H1 (cell line): ENCODE measurements around the gene CFAP74. TPM values are rescaled to one million over a fixed set of nuclear protein-coding genes. Genes with fewer than 3 reads are reported as not detected.

Source experiments
- CTCF ChIA-PET: fragments of 300-600 bp; sonication (Branson Sonifier 250); formaldehyde crosslinking; loops from one replicate; lab custom pipeline; 2021; ENCODE audit not compliant: partially characterized antibody; lab: Charles Lee
- POLR2A ChIA-PET: fragments of 300-600 bp; sonication (Branson Sonifier 250); formaldehyde crosslinking; loops from one replicate; lab custom pipeline; 2021; ENCODE audit warnings: inconsistent platforms; ENCODE audit not compliant: partially characterized antibody; lab: Charles Lee
- DNase-seq, 2 experiments: peaks; one replicate each; pipeline versions ENCODE4 v3.0.0 to v3.0.0-alpha.2; 2010 to 2022; ENCODE audit warnings: low spot score in 2 of 2, low read depth in 1 of 2, mixed read lengths in 1 of 2
- FAIRE-seq: peaks from 2 replicates; lab custom pipeline; 2011; peaks lifted over from hg19 to GRCh38; lab: Jason Lieb, UNC
- H2AFZ ChIP-seq: 2 replicates; pipeline ENCODE4 v1.8.1; 2012; ENCODE audit warnings: low read length, inconsistent platforms
- H2AK5ac ChIP-seq: 2 replicates; pipeline ENCODE4 v1.6.1; 2013; ENCODE audit warnings: low read depth, low read length
- H2BK120ac ChIP-seq: replicated peaks from 2 replicates; pipeline ENCODE3; 2013; ENCODE audit warnings: low read depth, low read length, inconsistent platforms
- H2BK12ac ChIP-seq: 2 replicates; pipeline ENCODE4 v1.6.1; 2013; ENCODE audit warnings: low read depth, low read length
- H2BK15ac ChIP-seq: 2 replicates; pipeline ENCODE4 v1.6.1; 2013; ENCODE audit warnings: low read length
- H2BK20ac ChIP-seq: 2 replicates; pipeline ENCODE4 v1.6.1; 2013; ENCODE audit warnings: low read length
- H2BK5ac ChIP-seq: 2 replicates; pipeline ENCODE4 v1.6.1; 2013; ENCODE audit warnings: low read depth, low read length
- H3K14ac ChIP-seq: 2 replicates; pipeline ENCODE4 v1.6.1; 2013; ENCODE audit warnings: inconsistent platforms; ENCODE audit not compliant: insufficient read length
- H3K18ac ChIP-seq: 2 replicates; pipeline ENCODE4 v1.6.1; 2013; ENCODE audit warnings: low read length; ENCODE audit errors: extremely low read depth
- H3K23ac ChIP-seq: 2 replicates; pipeline ENCODE4 v1.6.1; 2013; ENCODE audit warnings: inconsistent platforms; ENCODE audit not compliant: insufficient read length
- H3K23me2 ChIP-seq: 2 replicates; pipeline ENCODE4 v1.6.1; 2013; ENCODE audit warnings: low read depth, low read length
- H3K27ac ChIP-seq: 2 replicates; pipeline ENCODE4 v1.6.1; 2011; ENCODE audit warnings: low read depth, low read length, inconsistent platforms
- H3K27me3 ChIP-seq, 4 experiments: replicated peaks in 1 of 4; 1 replicate in 1 of 4; 2 replicates in 3 of 4; pipeline versions ENCODE4 v1.6.1 to v1.8.1; 2011 to 2013; ENCODE audit warnings: low read length in 3 of 4, mild to moderate bottlenecking in 3 of 4, inconsistent platforms in 2 of 4, mixed read lengths in 2 of 4, moderate library complexity in 1 of 4; ENCODE audit not compliant: control insufficient read depth in 3 of 4, insufficient read depth in 3 of 4; ENCODE audit errors: extremely low read depth in 1 of 4
- H3K36me3 ChIP-seq, 4 experiments: 2 replicates each; pipeline versions ENCODE4 v1.6.1 to v1.8.1; 2011 to 2013; ENCODE audit warnings: mild to moderate bottlenecking in 4 of 4, low read length in 3 of 4, moderate library complexity in 2 of 4, control low read depth in 1 of 4, inconsistent platforms in 1 of 4; ENCODE audit not compliant: insufficient read depth in 4 of 4, control insufficient read depth in 2 of 4
- H3K4ac ChIP-seq: replicated peaks from 2 replicates; pipeline ENCODE3; 2013; ENCODE audit warnings: low read length, low read depth, mixed read lengths, inconsistent platforms; ENCODE audit not compliant: insufficient read length
- H3K4me1 ChIP-seq, 4 experiments: replicated peaks in 1 of 4; 1 replicate in 1 of 4; 2 replicates in 3 of 4; pipeline versions ENCODE4 v1.6.1 to v1.8.1; 2011 to 2013; ENCODE audit warnings: low read length in 3 of 4, inconsistent platforms in 2 of 4, mixed read lengths in 1 of 4; ENCODE audit not compliant: insufficient read depth in 4 of 4, control insufficient read depth in 3 of 4
- H3K4me2 ChIP-seq, 2 experiments: 2 replicates each; pipeline versions ENCODE4 v1.6.1 to v1.8.1; 2011 to 2013; ENCODE audit warnings: low read depth in 2 of 2, low read length in 2 of 2, control low read depth in 1 of 2, inconsistent platforms in 1 of 2, mild to moderate bottlenecking in 1 of 2; ENCODE audit not compliant: insufficient read depth in 1 of 2
- H3K4me3 ChIP-seq, 4 experiments: fragments of 200-600, 300-600 bp in 1 of 4; sonication (generic), shearing (Covaris generic), sonication (Bioruptor Twin) in 1 of 4; 2 replicates each; pipeline versions ENCODE4 v1.5.1 to v1.8.1; 2011 to 2016; ENCODE audit warnings: low read length in 4 of 4, low read depth in 3 of 4, control low read depth in 2 of 4, inconsistent platforms in 2 of 4, mild to moderate bottlenecking in 2 of 4, mixed read lengths in 1 of 4, moderate library complexity in 1 of 4; ENCODE audit not compliant: insufficient read depth in 2 of 4; ENCODE audit errors: extremely low read depth in 1 of 4
- H3K56ac ChIP-seq: replicated peaks from 2 replicates; pipeline ENCODE3; 2013; ENCODE audit warnings: low read depth, mild to moderate bottlenecking, mixed read lengths, low read length, inconsistent platforms; ENCODE audit not compliant: insufficient read length
- H3K79me1 ChIP-seq: 2 replicates; pipeline ENCODE4 v1.6.1; 2013; ENCODE audit warnings: low read depth, low read length, control low read depth
- H3K79me2 ChIP-seq, 2 experiments: 2 replicates each; pipeline versions ENCODE4 v1.6.1 to v1.8.1; 2012 to 2013; ENCODE audit warnings: low read length in 2 of 2, mild to moderate bottlenecking in 2 of 2, inconsistent platforms in 1 of 2; ENCODE audit not compliant: insufficient read depth in 2 of 2, control insufficient read depth in 1 of 2
- H3K9ac ChIP-seq, 4 experiments: replicated peaks in 1 of 4; 1 replicate in 1 of 4; 2 replicates in 3 of 4; pipeline versions ENCODE4 v1.6.1 to v1.8.1; 2011 to 2013; ENCODE audit warnings: low read depth in 3 of 4, low read length in 3 of 4, control low read depth in 2 of 4, mild to moderate bottlenecking in 2 of 4, moderate library complexity in 2 of 4, inconsistent platforms in 1 of 4; ENCODE audit errors: extremely low read depth in 1 of 4
- H3K9me3 ChIP-seq, 2 experiments: 2 replicates each; pipeline versions ENCODE4 v1.6.1 to v1.8.1; 2012 to 2013; ENCODE audit warnings: mild to moderate bottlenecking in 2 of 2, moderate library complexity in 2 of 2, control low read depth in 1 of 2, inconsistent platforms in 1 of 2, low read depth in 1 of 2, low read length in 1 of 2, mixed read lengths in 1 of 2; ENCODE audit not compliant: insufficient read depth in 2 of 2
- H4K20me1 ChIP-seq, 2 experiments: replicated peaks in 1 of 2; 2 replicates each; pipeline versions ENCODE3 to v1.8.1; 2011 to 2013; ENCODE audit warnings: inconsistent platforms in 2 of 2, low read length in 2 of 2, mild to moderate bottlenecking in 1 of 2; ENCODE audit not compliant: insufficient read depth in 2 of 2, control insufficient read depth in 1 of 2
- H4K5ac ChIP-seq: 2 replicates; pipeline ENCODE4 v1.6.1; 2013; ENCODE audit warnings: low read length, low read depth, mixed read lengths, inconsistent platforms; ENCODE audit not compliant: insufficient read length
- H4K8ac ChIP-seq: 2 replicates; pipeline ENCODE4 v1.8.0; 2013; ENCODE audit warnings: mild to moderate bottlenecking, moderate library complexity, low read length, inconsistent platforms; ENCODE audit not compliant: insufficient read depth; ENCODE audit errors: extremely low read depth
- H4K91ac ChIP-seq: replicated peaks from 2 replicates; pipeline ENCODE3; 2013; ENCODE audit warnings: low read length, mixed read lengths, inconsistent platforms; ENCODE audit not compliant: insufficient read length
- CREB1 ChIP-seq: IDR thresholded peaks from 2 replicates; pipeline ENCODE4 v1.6.1; 2012; ENCODE audit warnings: inconsistent platforms
- NANOG ChIP-seq: IDR thresholded peaks from 2 replicates; pipeline ENCODE4 v1.6.1; 2011; ENCODE audit warnings: low read length, low read depth, mild to moderate bottlenecking, inconsistent platforms; ENCODE audit not compliant: insufficient read depth, poor library complexity, severe bottlenecking
- NRF1 ChIP-seq: IDR thresholded peaks from 2 replicates; pipeline ENCODE4 v1.6.1; 2011; ENCODE audit warnings: mild to moderate bottlenecking, low read depth, low read length, improper control_type of control experiment
- POLR2A ChIP-seq, 2 experiments: IDR thresholded peaks; 1 replicate in 1 of 2; 2 replicates in 1 of 2; pipeline ENCODE4 v1.6.1; 2011; ENCODE audit warnings: low read depth in 2 of 2, low read length in 2 of 2, mild to moderate bottlenecking in 2 of 2; ENCODE audit errors: control extremely low read depth in 1 of 2
- RAD21 ChIP-seq, 2 experiments: IDR thresholded peaks in 1 of 2; conservative IDR thresholded peaks in 1 of 2; 2 replicates each; pipeline ENCODE4 v1.6.1; 2011; ENCODE audit warnings: low read depth in 2 of 2, low read length in 2 of 2, improper control_type of control experiment in 1 of 2, inconsistent platforms in 1 of 2, mild to moderate bottlenecking in 1 of 2, moderate library complexity in 1 of 2
- RBBP5 ChIP-seq: IDR thresholded peaks from 2 replicates; pipeline ENCODE4 v1.7.1; 2012; ENCODE audit warnings: low read depth, mild to moderate bottlenecking, inconsistent platforms, low read length, moderate library complexity, borderline replicate concordance
- SAP30 ChIP-seq: fragments of 300-600 bp; sonication (generic); IDR thresholded peaks from 2 replicates; pipeline ENCODE4 v1.7.1; 2012; ENCODE audit warnings: low read length, moderate library complexity, mild to moderate bottlenecking, inconsistent platforms; ENCODE audit not compliant: insufficient read depth, insufficient replicate concordance
- SIN3A ChIP-seq, 2 experiments: IDR thresholded peaks in 1 of 2; conservative IDR thresholded peaks in 1 of 2; 2 replicates each; pipeline ENCODE4 v1.6.1; 2011 to 2012; ENCODE audit warnings: low read length in 2 of 2, improper control_type of control experiment in 1 of 2, low read depth in 1 of 2, mild to moderate bottlenecking in 1 of 2
- SP1 ChIP-seq: IDR thresholded peaks from 2 replicates; pipeline ENCODE4 v1.6.1; 2011; ENCODE audit warnings: low read depth, low read length
- SRF ChIP-seq: IDR thresholded peaks from 2 replicates; pipeline ENCODE4 v1.6.1; 2011; ENCODE audit warnings: mild to moderate bottlenecking, low read depth, low read length, moderate library complexity
- YY1 ChIP-seq: IDR thresholded peaks from 2 replicates; pipeline ENCODE4 v1.6.1; 2011; ENCODE audit warnings: low read depth, mild to moderate bottlenecking, low read length
- WGBS, 2 experiments: shearing (Covaris generic) in 1 of 2; methylation state at CpG; one replicate each; pipeline versions ENCODE4 v1.1.6 to v1.1.7; 2013 to 2015; ENCODE audit warnings: low lambda C conversion rate in 2 of 2, mixed read lengths in 2 of 2, inconsistent platforms in 1 of 2, low coverage in 1 of 2, missing lambda C conversion rate in 1 of 2; ENCODE audit not compliant: insufficient replicate concordance in 2 of 2, insufficient coverage in 1 of 2, insufficient read length in 1 of 2; ENCODE audit errors: extremely low coverage in 1 of 2, missing lambda C conversion rate in 1 of 2; 5-methylcytosine and 5-hydroxymethylcytosine counted together
- polyA plus RNA-seq, 7 experiments: library from polyadenylated mRNA; depleted of rRNA in 3 of 7; stranded (reverse) in 5 of 7; unstranded in 2 of 7; fragments of >200 nt in 5 of 7; fragments of 200-250 nt in 2 of 7; gene quantifications; 1 replicate in 5 of 7; 2 replicates in 1 of 7; 4 replicates in 1 of 7; pipeline versions ENCODE4 v1.2.1 to v1.2.3, GENCODE V29; 2011 to 2013; ENCODE audit warnings: missing spikeins in 2 of 7, mixed read lengths in 2 of 7
- total RNA-seq: library from RNA; stranded (reverse); fragmentation: NEBNext Ultra II Directional; extraction: Animal tissue kit (Norgen Biotek cat#: 25700); gene quantifications from 2 replicates; pipeline ENCODE4 v1.2.1, GENCODE V29; 2021
- TF ChIP-seq, protein P1 (sequence below): IDR thresholded peaks from 2 replicates; pipeline ENCODE4 v1.6.1; 2011; ENCODE audit warnings: low read depth, mild to moderate bottlenecking, low read length; ENCODE audit not compliant: insufficient read depth

The CFAP74 gene
- total and polyA plus RNA-seq, 2 of the 8 experiments (the other 6 are each of a cell fraction or from before 2014, with no cell fraction given): 0.09 to 0.20 TPM

DNA sequence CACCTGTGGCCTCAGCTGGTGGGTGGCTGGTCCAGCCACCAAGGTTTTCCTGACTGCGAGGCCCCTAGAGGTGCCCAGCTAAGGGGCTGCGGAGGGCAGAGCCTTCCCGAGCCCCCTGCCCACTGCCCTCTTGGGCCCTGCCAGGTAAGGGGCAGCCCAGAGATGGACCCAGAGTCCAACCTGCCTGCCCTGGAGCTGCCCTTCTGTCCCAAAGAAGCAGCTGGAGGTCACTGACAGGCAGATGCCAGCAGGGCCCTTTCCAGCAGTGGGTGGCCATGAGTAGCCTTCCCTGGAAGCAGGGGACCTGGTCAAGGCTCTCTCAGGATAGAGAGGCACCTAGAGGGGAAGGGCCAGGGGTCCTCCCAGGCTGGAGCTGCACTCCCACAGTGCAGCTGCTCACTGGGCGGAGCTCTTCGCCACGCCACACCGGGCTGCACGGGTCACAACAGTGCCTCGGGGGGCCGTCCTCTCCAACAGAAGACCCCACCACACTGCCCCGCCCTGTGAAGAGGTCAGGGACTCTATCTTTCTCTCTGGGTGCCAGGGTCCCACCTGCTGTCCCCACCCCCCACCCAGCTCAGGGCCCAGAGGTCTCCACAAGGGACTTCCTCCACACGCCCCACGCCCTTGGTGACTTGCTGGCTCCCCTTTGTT is 101.8 kb downstream of the CFAP74 start:
- no peak overlapping the region for H3K23ac ChIP-seq
- no peak overlapping the region for H2BK120ac ChIP-seq
- H3K4me2 ChIP-seq: no peak overlapping the region
- H3K4me3 ChIP-seq: no peak overlapping the region
- no peak overlapping the region for H2AK5ac ChIP-seq
- H3K56ac ChIP-seq: no peak overlapping the region
- no peak overlapping the region for H2BK15ac ChIP-seq
- DNase-seq (no peak), FAIRE-seq (no peak)
- H2BK12ac ChIP-seq: no peak overlapping the region
- H3K36me3 ChIP-seq: no peaks in the 10 kb centered on the region
- WGBS, 2 experiments: 87% methylated on average over 13 of the region's 13 CpGs; no CpG with 5 or more reads in 1 of the 2 experiments
- no peaks in the 10 kb centered on the region for H3K23me2 ChIP-seq
- peaks cover 0 to 9% (median 0%) of the 10 kb centered on the region in 4 experiments; a peak in 2 of 7 replicates for H3K4me1 ChIP-seq
- H2BK5ac ChIP-seq: no peak overlapping the region
- CTCF ChIA-PET: interaction anchor here (0.5 to 4.0 kb wide), 19 partner anchors 10 to 236 kb away, joined by 3 to 21 read pairs (median 3); no protein-coding TSS in a partner anchor
- no peaks in the 10 kb centered on the region; a peak in 1 of 7 replicates for H3K27me3 ChIP-seq
- no peak overlapping the region for H3K9ac ChIP-seq
- H4K91ac ChIP-seq: no peak overlapping the region
- POLR2A ChIA-PET: interaction anchor here (0.6 to 1.8 kb wide), 7 partner anchors 10 to 410 kb away, joined by 3 to 15 read pairs (median 4); no protein-coding TSS in a partner anchor
- H2AFZ ChIP-seq: no peak overlapping the region
- no peak overlapping the region for H3K14ac ChIP-seq
- no peaks in the 10 kb centered on the region for H3K79me1 ChIP-seq
- no peaks in the 10 kb centered on the region for H3K9me3 ChIP-seq
- no peak overlapping the region for H3K18ac ChIP-seq
- no peaks in the 10 kb centered on the region for H3K79me2 ChIP-seq
- no peak overlapping the region for H3K4ac ChIP-seq
- H3K27ac ChIP-seq: no peak overlapping the region
- no peak overlapping the region; the same call in none of the 2 replicates for H4K8ac ChIP-seq
- H2BK20ac ChIP-seq: no peak overlapping the region
- H4K5ac ChIP-seq: no peak overlapping the region
- peaks cover 0 to 6% of the 10 kb centered on the region in 2 experiments for H4K20me1 ChIP-seq
- TF ChIP-seq SIN3A (conservative IDR thresholded peaks at IDR 0.05 in 1 of 2, IDR thresholded peaks at IDR 0.05 in 1 of 2; ENCODE audit: low read depth in 1 of 2, low read length in 2 of 2): no peak
- no peak for TF ChIP-seq SRF
- no peak for TF ChIP-seq POLR2A (IDR thresholded peaks at IDR 0.05; ENCODE audit: control extremely low read depth in 1 of 2, low read depth in 2 of 2, low read length in 2 of 2)
- TF ChIP-seq, protein P1, sequence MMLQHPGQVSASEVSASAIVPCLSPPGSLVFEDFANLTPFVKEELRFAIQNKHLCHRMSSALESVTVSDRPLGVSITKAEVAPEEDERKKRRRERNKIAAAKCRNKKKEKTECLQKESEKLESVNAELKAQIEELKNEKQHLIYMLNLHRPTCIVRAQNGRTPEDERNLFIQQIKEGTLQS: no peak
- TF ChIP-seq CREB1: no peak
- no peak for TF ChIP-seq NANOG
- no peak for TF ChIP-seq YY1
- TF ChIP-seq RBBP5: no peak
- TF ChIP-seq SP1: no peak
- TF ChIP-seq NRF1: no peak
- TF ChIP-seq RAD21 (IDR thresholded peaks at IDR 0.05 in 1 of 2, conservative IDR thresholded peaks at IDR 0.05 in 1 of 2; ENCODE audit: low read depth in 2 of 2, low read length in 2 of 2): no peak
- no peak for TF ChIP-seq SAP30
